22Rv1 (cell line): ENCODE data around the gene FPR1.

Source experiments
- ZFX ChIP-seq: fragments of 450-650 bp; IDR thresholded peaks from 2 replicates; pipeline ENCODE4 v1.6.1; 2017; ENCODE audit warnings: antibody characterized with exemption, borderline replicate concordance
- TF ChIP-seq, protein P1 (sequence below): fragments of 450-650 bp; IDR thresholded peaks from 2 replicates; pipeline ENCODE4 v1.5.1; 2017; ENCODE audit warnings: mild to moderate bottlenecking

DNA sequence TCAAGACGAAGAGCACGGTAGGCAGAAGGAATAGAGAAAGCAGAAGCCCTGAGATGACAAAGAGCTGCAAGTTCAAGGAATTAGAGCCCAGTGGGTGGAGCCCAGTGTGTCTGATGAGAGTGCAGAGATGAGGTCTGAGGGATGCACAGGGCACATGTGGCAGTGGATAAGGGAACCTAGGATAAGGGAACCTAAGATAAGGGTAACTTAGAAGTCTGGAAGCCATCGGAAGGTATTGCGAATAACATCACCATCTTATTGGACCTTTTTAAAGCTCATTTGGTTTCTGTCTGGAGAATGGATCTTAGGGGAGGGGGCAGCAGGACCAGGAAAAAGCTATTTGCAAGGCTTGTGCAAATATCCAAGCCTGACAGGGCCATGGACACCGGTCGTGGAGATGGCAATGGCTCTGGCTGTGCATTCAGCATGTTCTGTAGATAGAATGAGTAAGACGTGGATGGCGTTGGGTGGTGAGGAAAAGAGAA, 44.6 kb upstream of the FPR1 start:
- TF ChIP-seq, protein P1, sequence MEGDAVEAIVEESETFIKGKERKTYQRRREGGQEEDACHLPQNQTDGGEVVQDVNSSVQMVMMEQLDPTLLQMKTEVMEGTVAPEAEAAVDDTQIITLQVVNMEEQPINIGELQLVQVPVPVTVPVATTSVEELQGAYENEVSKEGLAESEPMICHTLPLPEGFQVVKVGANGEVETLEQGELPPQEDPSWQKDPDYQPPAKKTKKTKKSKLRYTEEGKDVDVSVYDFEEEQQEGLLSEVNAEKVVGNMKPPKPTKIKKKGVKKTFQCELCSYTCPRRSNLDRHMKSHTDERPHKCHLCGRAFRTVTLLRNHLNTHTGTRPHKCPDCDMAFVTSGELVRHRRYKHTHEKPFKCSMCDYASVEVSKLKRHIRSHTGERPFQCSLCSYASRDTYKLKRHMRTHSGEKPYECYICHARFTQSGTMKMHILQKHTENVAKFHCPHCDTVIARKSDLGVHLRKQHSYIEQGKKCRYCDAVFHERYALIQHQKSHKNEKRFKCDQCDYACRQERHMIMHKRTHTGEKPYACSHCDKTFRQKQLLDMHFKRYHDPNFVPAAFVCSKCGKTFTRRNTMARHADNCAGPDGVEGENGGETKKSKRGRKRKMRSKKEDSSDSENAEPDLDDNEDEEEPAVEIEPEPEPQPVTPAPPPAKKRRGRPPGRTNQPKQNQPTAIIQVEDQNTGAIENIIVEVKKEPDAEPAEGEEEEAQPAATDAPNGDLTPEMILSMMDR: no peak
- no peak for TF ChIP-seq ZFX
